Sigmoid colon (tissue), 7 donors: ENCODE measurements around the gene TPX2. TPM values are rescaled to one million over a fixed set of nuclear protein-coding genes. Genes with fewer than 3 reads are reported as not detected.

Source experiments
- DNase-seq: peaks from one replicate; pipeline ENCODE4 v3.0.0-alpha.2; 2019
- H3K27ac ChIP-seq, 4 donors: fragments of 200-600 bp; sonication (generic); one replicate each; pipeline ENCODE4 v1.5.1; 2016 to 2019; ENCODE audit warnings: mild to moderate bottlenecking in 1 of 4
- H3K27me3 ChIP-seq, 3 donors: fragments of 200-600 bp; sonication (generic); one replicate each; pipeline ENCODE4 v1.5.1; 2019; ENCODE audit warnings: mild to moderate bottlenecking in 1 of 3
- H3K36me3 ChIP-seq, 4 donors: fragments of 200-600 bp; sonication (generic); one replicate each; pipeline ENCODE4 v1.5.1; 2016 to 2019
- H3K4me1 ChIP-seq, 4 donors: fragments of 200-600 bp; sonication (generic); one replicate each; pipeline ENCODE4 v1.5.1; 2017 to 2019
- H3K4me3 ChIP-seq, 4 donors: fragments of 200-600 bp; sonication (generic); one replicate each; pipeline ENCODE4 v1.5.1; 2017 to 2019; ENCODE audit warnings: mild to moderate bottlenecking in 2 of 4, moderate library complexity in 1 of 4
- H3K9me3 ChIP-seq, 4 donors: fragments of 200-600 bp in 3 of 4; sonication (generic) in 3 of 4; one replicate each; pipeline versions ENCODE4 v1.5.1 to v1.6.1; 2013 to 2019
- CTCF ChIP-seq, 4 experiments: fragments of 450-650 bp in 3 of 4; fragments of 200-600 bp in 1 of 4; IDR thresholded peaks; one replicate each; pipeline ENCODE4 v1.5.1; 2016 to 2019; ENCODE audit warnings: antibody characterized with exemption in 4 of 4, mild to moderate bottlenecking in 3 of 4, moderate library complexity in 2 of 4
- EP300 ChIP-seq, 4 donors: sonication (generic); formaldehyde crosslinking; IDR thresholded peaks; one replicate each; pipeline ENCODE4 v1.6.1; 2017; ENCODE audit warnings: antibody characterized with exemption in 4 of 4
- POLR2A ChIP-seq, 2 donors: fragments of 450-650 bp; IDR thresholded peaks; one replicate each; pipeline ENCODE4 v1.6.1; 2016; ENCODE audit warnings: antibody characterized with exemption in 2 of 2, mild to moderate bottlenecking in 2 of 2, moderate library complexity in 2 of 2
- POLR2AphosphoS5 ChIP-seq, 4 donors: sonication (generic); formaldehyde crosslinking; IDR thresholded peaks; one replicate each; pipeline ENCODE4 v1.6.1; 2017; ENCODE audit warnings: antibody characterized with exemption in 4 of 4
- WGBS, 2 donors: extraction: QIAGEN DNeasy Blood & Tissue Kit; methylation state at CpG; one replicate each; pipeline ENCODE4 v1.1.7; 2013; 5-methylcytosine and 5-hydroxymethylcytosine counted together
- intact Hi-C: fragments of 100-400 bp; cut with DNase I; formaldehyde crosslinking; loops from one replicate; pipeline ENCODE4 v1.15.1; 2023
- polyA plus RNA-seq, 3 donors: library from polyadenylated mRNA; stranded (reverse); fragments of 200-250 nt; gene quantifications; one replicate each; pipeline ENCODE4 v1.2.3, GENCODE V29; 2013
- total RNA-seq, 4 donors: library from RNA; depleted of rRNA; stranded (reverse); fragments of >200 nt; gene quantifications; one replicate each; pipeline ENCODE4 v1.1.0, GENCODE V29; 2016
- donor health status: healthy with polysubstance abuse.
- donor health status: Bipolar disorder and iron deficiency.
- donor health status: healthy.

TPX2 gene
- total and polyA plus RNA-seq, 7 donors, result 0.36 to 24.0 (median 2.4) TPM; not detected in 2

DNA sequence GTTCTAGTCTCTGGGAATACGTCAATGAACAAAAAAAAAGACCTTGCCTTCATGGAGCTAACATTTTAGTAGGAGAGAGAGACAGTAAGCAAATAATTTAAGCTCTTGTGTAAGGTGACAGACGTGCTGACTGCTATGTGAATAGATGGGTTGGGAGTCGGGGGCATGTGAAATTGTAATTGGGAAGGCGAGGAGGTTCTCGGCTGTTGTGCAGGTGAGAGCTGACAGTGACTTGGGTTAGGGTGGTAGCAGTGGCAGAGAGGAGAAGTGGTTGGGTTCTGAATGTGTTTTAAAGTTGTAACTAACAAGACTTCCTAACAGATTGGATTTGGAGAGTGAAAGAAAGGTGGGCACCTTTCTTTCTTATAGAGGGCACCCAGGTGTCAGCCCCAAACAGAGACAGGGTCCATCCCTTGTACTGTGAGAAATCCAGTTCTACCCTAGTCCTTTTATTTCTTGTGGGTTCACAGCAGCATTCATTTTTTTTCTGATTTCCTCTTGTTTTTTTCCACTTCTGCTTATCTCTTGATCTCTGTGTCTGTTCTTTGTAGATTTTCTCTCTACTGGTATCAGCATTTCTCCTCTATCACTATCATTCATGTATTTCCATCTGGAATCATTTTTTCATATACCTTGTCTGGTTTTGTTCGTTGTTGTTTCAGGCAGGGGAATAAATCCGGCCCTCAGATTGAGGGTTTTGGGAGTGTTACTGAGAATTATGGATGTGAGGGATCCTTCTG lies 64.6 kb downstream of the TPX2 start:
- H3K27me3 ChIP-seq, result no peaks in the 10 kb centered on the region
- no peaks in the 10 kb centered on the region for H3K36me3 ChIP-seq
- H3K27ac ChIP-seq, result no peak overlapping the region
- no peaks in the 10 kb centered on the region for H3K9me3 ChIP-seq
- no peaks in the 10 kb centered on the region for H3K4me1 ChIP-seq
- TF ChIP-seq POLR2AphosphoS5 (IDR thresholded peaks at IDR 0.05), result no peak
- TF ChIP-seq CTCF (IDR thresholded peaks at IDR 0.05), result no peak
- TF ChIP-seq POLR2A (IDR thresholded peaks at IDR 0.05), result no peak
- TF ChIP-seq EP300 (IDR thresholded peaks at IDR 0.05), result no peak
- intact Hi-C loops, result no loop called here
- no peak overlapping the region for H3K4me3 ChIP-seq
- 85 to 95% methylated on average over 7 of the region's 7 CpGs for WGBS, 2 donors
- no peak for DNase-seq

- H3K9me3 ChIP-seq, result no peaks in the 10 kb centered on the region
- TF ChIP-seq EP300 (IDR thresholded peaks at IDR 0.05), result no peak
- no peak for TF ChIP-seq CTCF (IDR thresholded peaks at IDR 0.05)
- TF ChIP-seq POLR2AphosphoS5 (IDR thresholded peaks at IDR 0.05), result no peak
- no peak for TF ChIP-seq POLR2A (IDR thresholded peaks at IDR 0.05)
- no peak overlapping the region for H3K4me3 ChIP-seq
- 77 to 83% methylated on average over 8 of the region's 8 CpGs for WGBS, 2 donors
- DNase-seq, result no peak
- H3K27ac ChIP-seq, result no peak overlapping the region
- peaks cover 0 to under 1% (median 0%) of the 10 kb centered on the region in 4 donors for H3K4me1 ChIP-seq
- intact Hi-C loops, result no loop called here
- H3K27me3 ChIP-seq, result no peaks in the 10 kb centered on the region
- no peaks in the 10 kb centered on the region for H3K36me3 ChIP-seq
Observed at GRCh38 chr20:31806564-31807355, 67.7 kb downstream of the TPX2 start.

DNA sequence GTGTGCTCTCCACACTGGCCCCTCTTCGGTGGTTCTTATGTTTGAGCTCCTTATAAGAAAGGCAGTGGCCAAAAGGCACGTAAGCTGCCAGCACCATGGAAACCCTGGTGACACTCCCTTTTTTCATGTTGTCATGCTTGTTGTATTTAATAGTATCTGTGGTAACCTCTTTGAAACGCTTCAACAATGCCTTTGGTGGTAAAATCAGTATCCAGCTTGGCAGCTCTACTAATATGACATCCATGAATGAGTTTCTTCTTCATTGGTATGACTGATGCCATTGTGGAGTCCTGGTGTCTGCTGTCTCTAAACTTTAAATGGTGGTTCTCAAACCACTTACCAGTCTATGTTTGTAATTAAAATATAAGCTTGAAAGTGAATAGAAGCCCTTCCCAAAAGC lies 69.4 kb downstream of the TPX2 start:
- H3K36me3 ChIP-seq, result no peaks in the 10 kb centered on the region
- H3K4me3 ChIP-seq, result no peak overlapping the region
- no peaks in the 10 kb centered on the region for H3K27me3 ChIP-seq
- 94% methylated on average over 3 of the region's 3 CpGs for WGBS, 2 donors
- DNase-seq, result no peak
- no peaks in the 10 kb centered on the region for H3K9me3 ChIP-seq
- intact Hi-C loops, result no loop called here
- no peak overlapping the region for H3K27ac ChIP-seq
- H3K4me1 ChIP-seq, result peaks cover 0 to 11% (median 0%) of the 10 kb centered on the region in 4 donors
- no peak for TF ChIP-seq CTCF (IDR thresholded peaks at IDR 0.05)
- TF ChIP-seq POLR2AphosphoS5 (IDR thresholded peaks at IDR 0.05), result no peak
- TF ChIP-seq EP300 (IDR thresholded peaks at IDR 0.05), result no peak
- no peak for TF ChIP-seq POLR2A (IDR thresholded peaks at IDR 0.05)

DNA sequence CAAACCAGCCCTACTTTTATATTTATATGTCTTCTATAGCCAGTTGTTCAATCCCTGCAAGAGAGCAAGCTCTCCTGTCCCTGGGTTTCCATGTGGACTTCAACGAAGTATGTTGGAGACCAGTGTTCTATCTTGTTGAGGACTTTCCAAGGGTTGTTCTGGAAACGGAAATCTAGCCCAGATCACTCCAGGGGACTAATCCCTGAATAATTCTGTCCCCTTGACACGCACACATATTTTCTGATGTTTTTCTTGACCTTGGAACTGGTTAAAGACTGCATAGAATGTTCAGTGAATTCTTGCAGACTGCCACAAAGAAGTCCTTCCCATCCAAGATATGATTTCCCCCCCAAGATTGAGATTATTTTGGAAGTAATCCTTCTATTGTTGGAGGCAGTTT lies 70.6 kb downstream of the TPX2 start:
- TF ChIP-seq POLR2AphosphoS5 (IDR thresholded peaks at IDR 0.05) (no peak), POLR2A (IDR thresholded peaks at IDR 0.05) (no peak), EP300 (IDR thresholded peaks at IDR 0.05) (no peak), CTCF (IDR thresholded peaks at IDR 0.05) (no peak)
- WGBS, 2 donors, result 87 to 94% methylated on average over 3 of the region's 3 CpGs
- peaks cover 0 to 11% (median 0%) of the 10 kb centered on the region in 4 donors for H3K4me1 ChIP-seq

More for the DNA sequence above, 70.6 kb downstream of the TPX2 start:
- no peak overlapping the region for H3K4me3 ChIP-seq
- no peaks in the 10 kb centered on the region for H3K27me3 ChIP-seq
- intact Hi-C loops, result no loop called here
- no peak overlapping the region for H3K27ac ChIP-seq
- no peaks in the 10 kb centered on the region for H3K9me3 ChIP-seq
- DNase-seq, result no peak
- no peaks in the 10 kb centered on the region for H3K36me3 ChIP-seq
